ENCODE measurements around the gene RTL9. TPM values are rescaled to one million over a fixed set of nuclear protein-coding genes. Genes with fewer than 3 reads are reported as not detected.
"Not testable (repeated sequence)": the region's sequence is repeated elsewhere in the genome, so short reads cannot be mapped to it uniquely, and the experiment has no call there.

The RTL9 gene
- total RNA-seq, 5 donors from 2014 or later (not counting 1 experiment from before 2014, with no cell fraction given), result not detected

DNA sequence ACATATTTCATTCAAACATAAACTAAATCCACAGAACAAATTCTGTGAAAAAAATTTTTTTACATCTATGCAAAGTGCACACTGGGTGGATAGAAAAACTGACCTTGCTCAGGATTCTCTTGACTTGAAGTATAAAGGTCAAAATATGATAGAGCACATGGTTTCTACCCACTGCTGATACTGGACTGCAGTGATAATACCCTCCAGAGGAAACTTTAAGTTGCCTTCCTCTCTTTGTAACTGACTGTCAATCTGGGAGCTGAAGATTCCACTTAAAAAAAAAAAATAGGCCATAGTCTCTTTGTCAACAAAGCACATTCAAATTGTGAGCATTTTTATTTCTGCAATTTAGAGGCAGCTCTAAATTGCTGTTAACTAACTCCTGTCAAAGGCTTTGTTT lies 37.6 kb upstream of the RTL9 start:
- ChIA-PET CTCF (interaction anchor here in 1 of 2 donors (0.9 kb wide), 1 partner anchor 45 kb away, joined by 3 read pairs; no protein-coding TSS in a partner anchor), POLR2A (no interaction called here)
- Mint-ChIP-seq H3K9me3 (no peaks in the 10 kb centered on the region), H3K4me1 (peaks cover 3 to 13% (median 7%) of the 10 kb centered on the region in 3 donors), H3K27ac (no peak overlapping the region), H3K27me3 (peaks cover 0 to 3% of the 10 kb centered on the region in 2 donors), H3K4me3 (no peak overlapping the region), H3K36me3 (no peaks in the 10 kb centered on the region)
- H3K27me3 ChIP-seq (replicated peaks in 1 of 2; ENCODE audit: control insufficient read depth in 2 of 2, extremely low read depth in 1 of 2, insufficient read depth in 2 of 2, low read length in 1 of 2), result no peaks in the 10 kb centered on the region
- H3K9me3 ChIP-seq, result no peaks in the 10 kb centered on the region
- no peak overlapping the region for H3K27ac ChIP-seq (ENCODE audit: low read length)
- DNase-seq, result no peak
- no peak overlapping the region for H3K4me3 ChIP-seq (ENCODE audit: control insufficient read depth in 1 of 2, extremely low read depth in 1 of 2, low read length in 1 of 2)
- no peak for ATAC-seq (replicated peaks in 1 of 4)
- H3K36me3 ChIP-seq (ENCODE audit: control insufficient read depth in 2 of 2, extremely low read depth in 1 of 2, insufficient read depth in 1 of 2, low read length in 1 of 2), result no peaks in the 10 kb centered on the region
- H3K4me1 ChIP-seq (ENCODE audit: control insufficient read depth in 1 of 2, extremely low read depth in 1 of 2, insufficient read depth in 2 of 2, low read length in 2 of 2), result no peaks in the 10 kb centered on the region

DNA sequence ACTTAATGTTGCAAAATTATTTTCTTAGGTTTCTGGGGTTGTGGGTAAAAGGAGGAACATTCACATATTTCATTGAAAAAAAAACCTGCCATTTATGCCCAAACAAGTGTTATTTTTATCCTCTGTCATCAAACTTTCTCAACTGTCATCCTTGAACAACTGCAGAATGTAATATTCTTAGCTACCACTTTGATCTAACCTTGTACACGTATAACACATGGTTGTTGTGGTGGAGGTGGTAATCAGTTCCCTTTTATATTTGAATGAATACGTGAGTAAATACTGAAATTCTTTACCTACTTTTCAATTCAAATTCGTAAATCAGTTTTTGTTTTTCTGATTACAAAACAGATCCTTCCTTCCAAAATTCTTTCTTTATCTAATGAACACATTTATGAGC lies 37.0 kb upstream of the RTL9 start:
- Mint-ChIP-seq H3K36me3 (no peaks in the 10 kb centered on the region), H3K4me1 (peaks cover under 1 to 13% (median 3%) of the 10 kb centered on the region in 3 donors), H3K9me3 (no peaks in the 10 kb centered on the region), H3K4me3 (no peak overlapping the region), H3K27me3 (peaks cover 0 to 3% of the 10 kb centered on the region in 2 donors), H3K27ac (no peak overlapping the region)
- Histone ChIP-seq H3K27ac (ENCODE audit: low read length) (no peak overlapping the region), H3K27me3 (replicated peaks in 1 of 2; ENCODE audit: control insufficient read depth in 2 of 2, extremely low read depth in 1 of 2, insufficient read depth in 2 of 2, low read length in 1 of 2) (no peaks in the 10 kb centered on the region), H3K4me3 (ENCODE audit: control insufficient read depth in 1 of 2, extremely low read depth in 1 of 2, low read length in 1 of 2) (no peak overlapping the region), H3K4me1 (ENCODE audit: control insufficient read depth in 1 of 2, extremely low read depth in 1 of 2, insufficient read depth in 2 of 2, low read length in 2 of 2) (no peaks in the 10 kb centered on the region), H3K9me3 (no peaks in the 10 kb centered on the region), H3K36me3 (ENCODE audit: control insufficient read depth in 2 of 2, extremely low read depth in 1 of 2, insufficient read depth in 1 of 2, low read length in 1 of 2) (no peaks in the 10 kb centered on the region)
- DNase-seq (no peak), ATAC-seq (replicated peaks in 1 of 4) (no peak)
- no CpG with 5 or more reads among the region's 3 CpGs for WGBS (ENCODE audit: insufficient coverage)
- CTCF ChIA-PET, result interaction anchor here in 1 of 2 donors (0.9 to 1.1 kb wide), 2 partner anchors 45 to 161 kb away, joined by 3 read pairs; no protein-coding TSS in a partner anchor
- POLR2A ChIA-PET, result interaction anchor here in 1 of 2 donors (0.7 kb wide), 1 partner anchor 117 kb away, joined by 3 read pairs; no protein-coding TSS in a partner anchor

DNA sequence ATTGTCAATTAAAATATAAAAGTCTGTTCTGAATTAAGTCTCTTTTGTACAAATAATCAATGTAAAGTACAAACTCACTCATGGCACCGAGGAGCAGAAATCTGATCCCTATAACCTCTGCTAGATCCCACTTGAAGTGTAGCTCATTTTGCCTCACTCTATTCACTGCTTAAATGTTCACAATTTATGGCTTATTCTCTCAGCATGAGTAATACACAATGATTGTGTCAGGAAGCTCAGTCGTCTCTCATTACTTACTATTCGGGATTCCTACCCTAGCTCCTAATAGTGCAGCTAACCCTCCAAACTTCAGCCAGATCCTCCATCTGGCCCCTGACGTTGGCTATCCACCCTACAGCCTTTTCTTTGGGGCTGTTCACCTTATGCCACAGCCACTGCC lies 36.0 kb upstream of the RTL9 start:
- Mint-ChIP-seq H3K27ac (no peak overlapping the region), H3K9me3 (no peaks in the 10 kb centered on the region), H3K36me3 (no peaks in the 10 kb centered on the region), H3K27me3 (peaks cover 0 to 3% of the 10 kb centered on the region in 2 donors), H3K4me1 (peaks cover 0 to 13% (median 3%) of the 10 kb centered on the region in 3 donors), H3K4me3 (no peak overlapping the region)
- no peaks in the 10 kb centered on the region for H3K9me3 ChIP-seq
- CTCF ChIA-PET, result interaction anchor here in 1 of 2 donors (1.1 kb wide), 1 partner anchor 162 kb away, joined by 3 read pairs; no protein-coding TSS in a partner anchor
- DNase-seq (no peak), ATAC-seq (replicated peaks in 1 of 4) (no peak)
- no CpG with 5 or more reads among the region's 4 CpGs for WGBS (ENCODE audit: insufficient coverage)
- H3K27me3 ChIP-seq (replicated peaks in 1 of 2; ENCODE audit: control insufficient read depth in 2 of 2, extremely low read depth in 1 of 2, insufficient read depth in 2 of 2, low read length in 1 of 2), result no peaks in the 10 kb centered on the region
- no peak overlapping the region for H3K4me3 ChIP-seq (ENCODE audit: control insufficient read depth in 1 of 2, extremely low read depth in 1 of 2, low read length in 1 of 2)
- no peaks in the 10 kb centered on the region for H3K36me3 ChIP-seq (ENCODE audit: control insufficient read depth in 2 of 2, extremely low read depth in 1 of 2, insufficient read depth in 1 of 2, low read length in 1 of 2)
- POLR2A ChIA-PET, result no interaction called here
- H3K27ac ChIP-seq (ENCODE audit: low read length), result no peak overlapping the region
- H3K4me1 ChIP-seq (ENCODE audit: control insufficient read depth in 1 of 2, extremely low read depth in 1 of 2, insufficient read depth in 2 of 2, low read length in 2 of 2), result no peaks in the 10 kb centered on the region

- DNase-seq, result no peak
- ATAC-seq (replicated peaks in 1 of 4), result no peak
- CTCF ChIA-PET, result no interaction called here
- no peaks in the 10 kb centered on the region for H3K9me3 Mint-ChIP-seq
- no peaks in the 10 kb centered on the region for H3K9me3 ChIP-seq
- H3K27me3 Mint-ChIP-seq, result peaks cover 0 to 3% of the 10 kb centered on the region in 2 donors
- no peak overlapping the region for H3K27ac ChIP-seq (ENCODE audit: low read length)
- H3K4me3 Mint-ChIP-seq, result no peak overlapping the region
- no peaks in the 10 kb centered on the region for H3K36me3 Mint-ChIP-seq
- H3K4me3 ChIP-seq (ENCODE audit: control insufficient read depth in 1 of 2, extremely low read depth in 1 of 2, low read length in 1 of 2), result no peak overlapping the region
- H3K4me1 Mint-ChIP-seq, result peaks cover 0 to 4% (median 0%) of the 10 kb centered on the region in 3 donors
- no peaks in the 10 kb centered on the region for H3K27me3 ChIP-seq (replicated peaks in 1 of 2; ENCODE audit: control insufficient read depth in 2 of 2, extremely low read depth in 1 of 2, insufficient read depth in 2 of 2, low read length in 1 of 2)
- WGBS (ENCODE audit: insufficient coverage), result 100% methylated on average over 2 of the region's 4 CpGs
- H3K4me1 ChIP-seq (ENCODE audit: control insufficient read depth in 1 of 2, extremely low read depth in 1 of 2, insufficient read depth in 2 of 2, low read length in 2 of 2), result no peaks in the 10 kb centered on the region
- POLR2A ChIA-PET, result no interaction called here
- no peaks in the 10 kb centered on the region for H3K36me3 ChIP-seq (ENCODE audit: control insufficient read depth in 2 of 2, extremely low read depth in 1 of 2, insufficient read depth in 1 of 2, low read length in 1 of 2)
- H3K27ac Mint-ChIP-seq, result no peak overlapping the region
Observed at GRCh38 chrX:110326712-110327111, 31.9 kb upstream of the RTL9 start.

DNA sequence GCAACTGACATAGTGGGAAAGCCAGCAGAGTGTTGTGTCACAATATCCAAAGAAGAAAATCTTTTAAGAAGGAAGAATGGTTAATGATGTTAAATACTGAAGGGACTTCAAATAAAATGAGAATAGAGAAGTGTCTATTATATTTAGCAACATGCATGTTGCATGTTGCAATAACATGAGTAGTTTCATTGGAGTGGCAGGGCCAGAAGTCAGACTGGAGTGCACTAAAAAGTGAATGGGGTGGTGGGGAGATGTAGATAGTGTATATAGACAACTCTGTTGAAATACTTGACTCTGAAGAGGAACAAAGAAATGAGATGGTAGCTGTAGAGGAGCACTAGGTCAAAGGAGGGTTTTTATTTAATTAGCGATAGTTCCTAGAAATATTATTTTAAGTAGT lies 31.3 kb upstream of the RTL9 start:
- ChIA-PET CTCF (no interaction called here), POLR2A (interaction anchor here in 1 of 2 donors (0.6 kb wide), 1 partner anchor 11 kb away, joined by 6 read pairs; no protein-coding TSS in a partner anchor)
- H3K9me3 Mint-ChIP-seq, result no peaks in the 10 kb centered on the region

DNA sequence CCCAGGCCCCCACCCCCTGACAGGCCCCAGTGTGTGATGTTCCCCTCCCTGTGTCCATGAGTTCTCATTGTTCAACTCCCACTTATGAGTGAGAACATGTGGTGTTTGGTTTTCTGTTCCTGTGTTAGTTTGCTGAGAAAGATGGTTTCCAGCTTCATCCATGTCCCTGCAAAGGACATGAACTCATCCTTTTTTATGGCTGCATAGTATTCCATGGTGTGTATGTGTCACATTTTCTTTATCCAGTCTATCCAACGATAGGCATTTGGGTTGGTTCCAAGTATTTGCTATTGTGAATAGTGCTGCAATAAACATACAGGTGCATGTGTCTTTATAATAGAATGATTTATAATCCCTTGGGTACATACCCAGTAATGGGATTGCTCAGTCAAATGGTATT lies 30.0 kb upstream of the RTL9 start:
- H3K27me3 ChIP-seq (replicated peaks in 1 of 2; ENCODE audit: control insufficient read depth in 2 of 2, extremely low read depth in 1 of 2, insufficient read depth in 2 of 2, low read length in 1 of 2); H3K4me1 ChIP-seq (ENCODE audit: control insufficient read depth in 1 of 2, extremely low read depth in 1 of 2, insufficient read depth in 2 of 2, low read length in 2 of 2); H3K4me1 Mint-ChIP-seq; H3K4me3 Mint-ChIP-seq; CTCF ChIA-PET; H3K27ac Mint-ChIP-seq; H3K36me3 ChIP-seq (ENCODE audit: control insufficient read depth in 2 of 2, extremely low read depth in 1 of 2, insufficient read depth in 1 of 2, low read length in 1 of 2); DNase-seq; H3K9me3 ChIP-seq; H3K4me3 ChIP-seq (ENCODE audit: control insufficient read depth in 1 of 2, extremely low read depth in 1 of 2, low read length in 1 of 2); ATAC-seq (replicated peaks in 1 of 4); H3K27ac ChIP-seq (ENCODE audit: low read length); H3K36me3 Mint-ChIP-seq; POLR2A ChIA-PET; H3K9me3 Mint-ChIP-seq; H3K27me3 Mint-ChIP-seq: not testable (repeated sequence)
- no CpG with 5 or more reads among the region's 1 CpG for WGBS (ENCODE audit: insufficient coverage)

More for the DNA sequence above, 31.3 kb upstream of the RTL9 start:
- no peak for DNase-seq
- no CpG with 5 or more reads among the region's 1 CpG for WGBS (ENCODE audit: insufficient coverage)
- Histone ChIP-seq H3K4me3 (ENCODE audit: control insufficient read depth in 1 of 2, extremely low read depth in 1 of 2, low read length in 1 of 2) (no peak overlapping the region), H3K27me3 (replicated peaks in 1 of 2; ENCODE audit: control insufficient read depth in 2 of 2, extremely low read depth in 1 of 2, insufficient read depth in 2 of 2, low read length in 1 of 2) (no peaks in the 10 kb centered on the region), H3K4me1 (ENCODE audit: control insufficient read depth in 1 of 2, extremely low read depth in 1 of 2, insufficient read depth in 2 of 2, low read length in 2 of 2) (no peaks in the 10 kb centered on the region), H3K36me3 (ENCODE audit: control insufficient read depth in 2 of 2, extremely low read depth in 1 of 2, insufficient read depth in 1 of 2, low read length in 1 of 2) (no peaks in the 10 kb centered on the region), H3K9me3 (no peaks in the 10 kb centered on the region), H3K27ac (ENCODE audit: low read length) (no peak overlapping the region)
- Mint-ChIP-seq H3K27ac (no peak overlapping the region), H3K4me3 (no peak overlapping the region), H3K36me3 (no peaks in the 10 kb centered on the region), H3K4me1 (no peaks in the 10 kb centered on the region), H3K27me3 (peaks cover 0 to 3% of the 10 kb centered on the region in 2 donors)
- no peak for ATAC-seq (replicated peaks in 1 of 4)
